Endodermal cell (in vitro differentiated cells): Measurements from ENCODE around the gene GREB1. TPM values are rescaled to one million over a fixed set of nuclear protein-coding genes. Genes with fewer than 3 reads are reported as not detected.

Source experiments
- DNase-seq: peaks from one replicate; pipeline ENCODE4 v3.0.0-alpha.2; 2017
- H3K27ac ChIP-seq: 2 replicates; pipeline ENCODE4 v1.5.1; 2013; ENCODE audit warnings: mild to moderate bottlenecking, low read depth, low read length, moderate library complexity
- H3K27me3 ChIP-seq: 2 replicates; pipeline ENCODE4 v1.6.1; 2013; ENCODE audit warnings: mild to moderate bottlenecking, low read length, moderate library complexity; ENCODE audit not compliant: insufficient read depth, control insufficient read depth, poor library complexity, severe bottlenecking
- H3K36me3 ChIP-seq: 2 replicates; pipeline ENCODE4 v1.7.0; 2013; ENCODE audit warnings: mild to moderate bottlenecking, low read length, moderate library complexity; ENCODE audit not compliant: control insufficient read depth, insufficient read depth
- H3K4me1 ChIP-seq: one replicate; pipeline ENCODE4 v1.7.0; 2013; ENCODE audit warnings: low read length; ENCODE audit not compliant: control insufficient read depth, insufficient read depth
- H3K4me3 ChIP-seq: 2 replicates; pipeline ENCODE4 v1.5.1; 2013; ENCODE audit warnings: mild to moderate bottlenecking, low read length, moderate library complexity
- H3K9ac ChIP-seq: 2 replicates; pipeline ENCODE4 v1.6.1; 2013; ENCODE audit warnings: mild to moderate bottlenecking, low read length, moderate library complexity; ENCODE audit not compliant: poor library complexity, severe bottlenecking; ENCODE audit errors: extremely low read depth
- H3K9me3 ChIP-seq: 2 replicates; pipeline ENCODE4 v1.6.1; 2013; ENCODE audit warnings: mild to moderate bottlenecking, low read length, moderate library complexity; ENCODE audit not compliant: control insufficient read depth
- H3K27ac Mint-ChIP-seq: 2 replicates; pipeline ENCODE4 v1.8.0; 2020; ENCODE audit warnings: mixed read lengths
- H3K27me3 Mint-ChIP-seq: 2 replicates; pipeline ENCODE4 v1.8.0; 2021; ENCODE audit warnings: mild to moderate bottlenecking, mixed read lengths; ENCODE audit not compliant: insufficient read depth
- H3K36me3 Mint-ChIP-seq: 2 replicates; pipeline ENCODE4 v1.8.0; 2020; ENCODE audit warnings: low read depth, mixed read lengths
- H3K4me1 Mint-ChIP-seq: 2 replicates; pipeline ENCODE4 v1.8.0; 2020; ENCODE audit warnings: mixed read lengths
- H3K4me3 Mint-ChIP-seq: 2 replicates; pipeline ENCODE4 v1.8.0; 2020; ENCODE audit warnings: mild to moderate bottlenecking, moderate library complexity, mixed read lengths
- H3K9me3 Mint-ChIP-seq: 2 replicates; pipeline ENCODE4 v1.8.0; 2020; ENCODE audit warnings: mild to moderate bottlenecking, mixed read lengths
- WGBS, 2 experiments: methylation state at CpG; one replicate each; pipeline versions ENCODE4 v1.1.5 to v1.1.7; 2013; ENCODE audit warnings: missing lambda C conversion rate in 2 of 2, mixed read lengths in 1 of 2; ENCODE audit not compliant: insufficient coverage in 1 of 2, insufficient read length in 1 of 2; 5-methylcytosine and 5-hydroxymethylcytosine counted together
- total RNA-seq, 2 donors: library from RNA; stranded (reverse); fragmentation: NEBNext Ultra II Directional in 1 of 2; extraction: Animal tissue kit (Norgen Biotek cat#: 25700) in 1 of 2; gene quantifications; 2 replicates in 1 of 2; 3 replicates in 1 of 2; pipeline ENCODE4 v1.2.1, GENCODE V29; 2021
- TF ChIP-seq, protein P1 (sequence below): fragments of 200-600 bp; sonication (generic); conservative IDR thresholded peaks from 2 replicates; pipeline ENCODE4 v1.5.0; 2021; ENCODE audit warnings: antibody characterized with exemption, mild to moderate bottlenecking

The GREB1 gene
- total RNA-seq, 2 donors from 2014 or later: 86.4 to 106 TPM

DNA sequence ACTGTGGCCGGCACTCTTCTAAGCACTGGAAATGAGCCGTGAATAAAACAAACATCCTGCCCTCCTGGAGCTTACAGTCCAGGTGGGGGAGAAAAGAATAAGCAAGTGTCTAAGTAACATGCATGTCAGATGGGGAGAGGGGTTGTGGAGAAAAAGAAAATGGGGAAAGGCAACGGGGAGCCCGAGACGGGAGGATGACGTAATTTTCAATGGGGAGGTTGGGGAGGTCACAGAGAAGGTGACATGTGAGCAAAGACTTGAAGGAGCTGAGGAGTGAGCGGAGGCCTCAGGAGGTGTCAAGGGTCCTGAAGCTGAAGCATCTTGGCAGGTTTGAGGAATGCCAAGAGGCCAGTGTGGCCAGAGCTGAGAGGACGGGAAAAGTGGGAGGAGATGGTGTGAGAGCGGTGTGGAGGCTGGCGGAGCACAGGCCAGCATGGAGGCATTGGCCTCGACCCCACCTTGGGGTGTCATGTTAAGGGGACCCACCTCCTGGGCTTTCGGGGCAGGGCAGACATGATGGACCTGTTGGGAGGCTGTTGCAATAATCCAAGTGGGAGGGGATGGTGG lies 151.1 kb downstream of the GREB1 start:
- Mint-ChIP-seq H3K9me3 (no peaks in the 10 kb centered on the region), H3K27me3 (peaks cover 24% of the 10 kb centered on the region), H3K4me1 (peaks cover 20% of the 10 kb centered on the region), H3K27ac (no peak overlapping the region), H3K36me3 (no peaks in the 10 kb centered on the region), H3K4me3 (no peak overlapping the region)
- H3K9me3 ChIP-seq: no peaks in the 10 kb centered on the region
- no peak overlapping the region for H3K27ac ChIP-seq
- 90 to 92% methylated on average over 9 to 12 of the region's 12 CpGs for WGBS, 2 experiments
- no peaks in the 10 kb centered on the region for H3K36me3 ChIP-seq
- H3K4me1 ChIP-seq: no peaks in the 10 kb centered on the region
- peak; percentile 39 for DNase-seq
- no peak overlapping the region for H3K9ac ChIP-seq
- TF ChIP-seq, protein P1, sequence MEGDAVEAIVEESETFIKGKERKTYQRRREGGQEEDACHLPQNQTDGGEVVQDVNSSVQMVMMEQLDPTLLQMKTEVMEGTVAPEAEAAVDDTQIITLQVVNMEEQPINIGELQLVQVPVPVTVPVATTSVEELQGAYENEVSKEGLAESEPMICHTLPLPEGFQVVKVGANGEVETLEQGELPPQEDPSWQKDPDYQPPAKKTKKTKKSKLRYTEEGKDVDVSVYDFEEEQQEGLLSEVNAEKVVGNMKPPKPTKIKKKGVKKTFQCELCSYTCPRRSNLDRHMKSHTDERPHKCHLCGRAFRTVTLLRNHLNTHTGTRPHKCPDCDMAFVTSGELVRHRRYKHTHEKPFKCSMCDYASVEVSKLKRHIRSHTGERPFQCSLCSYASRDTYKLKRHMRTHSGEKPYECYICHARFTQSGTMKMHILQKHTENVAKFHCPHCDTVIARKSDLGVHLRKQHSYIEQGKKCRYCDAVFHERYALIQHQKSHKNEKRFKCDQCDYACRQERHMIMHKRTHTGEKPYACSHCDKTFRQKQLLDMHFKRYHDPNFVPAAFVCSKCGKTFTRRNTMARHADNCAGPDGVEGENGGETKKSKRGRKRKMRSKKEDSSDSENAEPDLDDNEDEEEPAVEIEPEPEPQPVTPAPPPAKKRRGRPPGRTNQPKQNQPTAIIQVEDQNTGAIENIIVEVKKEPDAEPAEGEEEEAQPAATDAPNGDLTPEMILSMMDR: no peak
- H3K4me3 ChIP-seq: no peak overlapping the region
- peaks cover 7% of the 10 kb centered on the region for H3K27me3 ChIP-seq

DNA sequence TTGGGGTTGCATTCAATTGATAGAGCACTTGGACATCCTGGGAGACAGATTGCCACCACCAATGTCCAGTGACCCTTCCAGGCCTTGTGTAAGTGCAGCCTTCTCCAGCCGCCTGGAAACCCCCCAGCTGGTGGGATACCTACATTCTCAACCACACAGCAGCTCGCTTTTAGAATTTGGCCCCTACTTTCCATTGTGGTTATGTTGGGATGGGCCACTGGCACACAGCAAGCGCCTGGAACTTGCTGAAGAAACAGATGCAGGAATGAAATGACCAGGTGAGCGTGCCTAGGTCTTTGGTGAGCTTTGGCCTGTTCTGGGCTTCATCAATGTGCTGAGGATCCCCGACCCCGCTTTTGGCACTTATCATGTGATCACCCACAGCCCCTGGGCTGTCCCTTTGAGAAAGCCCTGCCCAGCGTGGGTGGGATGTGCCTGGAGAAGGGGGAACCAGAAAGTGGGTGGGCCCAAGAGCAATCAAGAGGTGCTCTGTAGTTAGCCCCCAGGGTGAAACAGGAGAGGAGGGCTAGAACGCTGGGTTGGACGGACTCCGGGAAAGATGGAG lies 152.1 kb downstream of the GREB1 start:
- H3K27me3 ChIP-seq: peaks cover 7% of the 10 kb centered on the region
- H3K4me1 ChIP-seq: no peaks in the 10 kb centered on the region
- TF ChIP-seq, protein P1: no peak
- H3K36me3 Mint-ChIP-seq: no peaks in the 10 kb centered on the region
- H3K27me3 Mint-ChIP-seq: peaks cover 24% of the 10 kb centered on the region
- H3K4me3 Mint-ChIP-seq: no peak overlapping the region
- H3K9me3 Mint-ChIP-seq: no peaks in the 10 kb centered on the region
- H3K4me1 Mint-ChIP-seq: peaks cover 15% of the 10 kb centered on the region
- 92 to 95% methylated on average over 3 to 10 of the region's 10 CpGs for WGBS, 2 experiments
- H3K4me3 ChIP-seq: no peak overlapping the region
- H3K9me3 ChIP-seq: no peaks in the 10 kb centered on the region
- no peaks in the 10 kb centered on the region for H3K36me3 ChIP-seq
- no peak overlapping the region for H3K9ac ChIP-seq
- no peak overlapping the region for H3K27ac ChIP-seq
- peak; percentile 30 for DNase-seq
- no peak overlapping the region for H3K27ac Mint-ChIP-seq

DNA sequence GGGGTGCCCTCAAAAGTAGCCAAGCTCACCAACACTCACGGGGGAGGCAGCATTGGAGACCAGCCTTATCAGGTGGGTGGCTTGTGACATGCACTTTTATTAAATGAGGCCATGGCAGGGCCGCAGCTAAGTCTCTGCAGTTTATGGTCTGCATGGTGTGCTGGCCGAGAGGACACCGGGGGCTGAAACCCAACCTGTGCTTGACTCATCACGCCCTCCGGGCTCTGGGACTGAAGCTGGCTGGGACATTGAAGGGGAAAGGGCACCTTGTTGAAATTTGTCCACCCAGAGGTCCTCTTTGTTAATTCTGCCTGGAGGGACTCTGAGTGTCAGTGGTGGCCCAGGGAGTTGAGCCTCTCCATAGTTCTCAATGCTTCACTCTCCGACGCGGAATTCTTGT lies 153.9 kb downstream of the GREB1 start:
- Histone ChIP-seq H3K36me3 (no peaks in the 10 kb centered on the region), H3K9ac (no peak overlapping the region), H3K27ac (no peak overlapping the region), H3K4me3 (no peak overlapping the region), H3K27me3 (peaks cover 7% of the 10 kb centered on the region), H3K4me1 (no peaks in the 10 kb centered on the region), H3K9me3 (no peaks in the 10 kb centered on the region)
- no peaks in the 10 kb centered on the region for H3K9me3 Mint-ChIP-seq
- DNase-seq: peak; percentile 51
- peaks cover 10% of the 10 kb centered on the region for H3K4me1 Mint-ChIP-seq
- H3K4me3 Mint-ChIP-seq: no peak overlapping the region
- 85 to 86% methylated on average over 9 of the region's 9 CpGs for WGBS, 2 experiments
- H3K36me3 Mint-ChIP-seq: no peaks in the 10 kb centered on the region
- peaks cover 24% of the 10 kb centered on the region for H3K27me3 Mint-ChIP-seq
- H3K27ac Mint-ChIP-seq: no peak overlapping the region
- TF ChIP-seq, protein P1: no peak
